Measurements from ENCODE around the gene CORO2B.

CORO2B gene

DNA sequence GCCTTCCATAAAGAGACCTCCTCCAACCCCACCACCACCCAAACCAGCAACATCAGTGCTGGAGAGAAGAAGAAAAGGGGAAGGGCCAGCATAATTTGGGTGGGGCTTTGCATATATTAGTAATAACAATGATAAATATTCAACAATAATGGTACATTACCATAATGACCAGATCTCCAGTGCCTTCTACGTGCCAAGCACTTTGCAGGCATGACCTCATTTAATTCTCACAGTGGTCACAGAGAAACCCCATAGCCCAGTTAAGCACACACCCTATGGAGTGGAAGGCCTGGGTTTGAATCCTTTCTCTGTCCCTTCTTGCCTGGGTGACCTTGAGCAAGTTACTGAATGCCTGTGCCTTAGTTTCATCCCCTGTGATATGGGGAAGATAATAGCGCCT lies 49.2 kb downstream of the CORO2B start:
- Mint-ChIP-seq H3K27me3 (peaks cover 5% of the 10 kb centered on the region), H3K36me3 (no peaks in the 10 kb centered on the region), H3K4me3 (no peak overlapping the region), H3K9me3 (ENCODE audit: low read depth) (no peaks in the 10 kb centered on the region), H3K4me1 (ENCODE audit: low read depth) (no peaks in the 10 kb centered on the region), H3K27ac (no peak overlapping the region)

- Mint-ChIP-seq H3K9me3 (ENCODE audit: low read depth) (no peaks in the 10 kb centered on the region), H3K36me3 (no peaks in the 10 kb centered on the region), H3K4me1 (ENCODE audit: low read depth) (no peaks in the 10 kb centered on the region), H3K27ac (no peak overlapping the region), H3K27me3 (peaks cover 5% of the 10 kb centered on the region), H3K4me3 (no peak overlapping the region)
Measured at GRCh38 chr15:68629519-68630210, 50.9 kb downstream of the CORO2B start.

- Mint-ChIP-seq H3K36me3 (no peaks in the 10 kb centered on the region), H3K27me3 (peaks cover 5% of the 10 kb centered on the region), H3K4me1 (ENCODE audit: low read depth) (no peaks in the 10 kb centered on the region), H3K4me3 (no peak overlapping the region), H3K9me3 (ENCODE audit: low read depth) (no peaks in the 10 kb centered on the region), H3K27ac (no peak overlapping the region)
Measured at GRCh38 chr15:68630211-68630555, 51.4 kb downstream of the CORO2B start.

DNA sequence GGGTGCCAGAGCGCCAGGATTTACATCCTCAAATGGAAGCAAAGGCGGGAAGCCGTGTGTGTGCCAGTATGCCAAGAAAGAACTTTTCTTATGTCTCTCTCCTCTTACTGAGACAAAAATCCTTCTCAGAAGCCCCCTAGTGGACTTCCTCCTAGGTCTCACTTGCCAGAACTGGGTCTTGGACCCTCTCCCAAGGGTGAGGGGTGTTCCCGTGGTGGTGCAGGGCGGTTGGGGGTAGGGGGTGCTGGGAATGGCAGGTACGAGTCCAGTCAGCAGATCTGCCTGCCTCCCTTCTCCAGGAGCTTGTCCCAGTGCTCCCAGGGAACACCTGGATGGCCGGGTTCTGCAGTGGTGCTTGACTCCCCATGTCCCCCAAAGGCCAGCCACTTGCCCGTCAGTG lies 52.0 kb downstream of the CORO2B start:
- H3K27ac Mint-ChIP-seq = no peak overlapping the region
- H3K9me3 Mint-ChIP-seq (ENCODE audit: low read depth) = no peaks in the 10 kb centered on the region
- H3K4me3 Mint-ChIP-seq = no peak overlapping the region
- peaks cover 5% of the 10 kb centered on the region for H3K27me3 Mint-ChIP-seq
- H3K36me3 Mint-ChIP-seq = no peaks in the 10 kb centered on the region
- no peaks in the 10 kb centered on the region for H3K4me1 Mint-ChIP-seq (ENCODE audit: low read depth)

- Mint-ChIP-seq H3K4me1 (ENCODE audit: low read depth) (no peaks in the 10 kb centered on the region), H3K27ac (no peak overlapping the region), H3K36me3 (no peaks in the 10 kb centered on the region), H3K4me3 (no peak overlapping the region), H3K9me3 (ENCODE audit: low read depth) (no peaks in the 10 kb centered on the region), H3K27me3 (peaks cover 5% of the 10 kb centered on the region)
Measured at GRCh38 chr15:68631601-68632051, 52.8 kb downstream of the CORO2B start.

DNA sequence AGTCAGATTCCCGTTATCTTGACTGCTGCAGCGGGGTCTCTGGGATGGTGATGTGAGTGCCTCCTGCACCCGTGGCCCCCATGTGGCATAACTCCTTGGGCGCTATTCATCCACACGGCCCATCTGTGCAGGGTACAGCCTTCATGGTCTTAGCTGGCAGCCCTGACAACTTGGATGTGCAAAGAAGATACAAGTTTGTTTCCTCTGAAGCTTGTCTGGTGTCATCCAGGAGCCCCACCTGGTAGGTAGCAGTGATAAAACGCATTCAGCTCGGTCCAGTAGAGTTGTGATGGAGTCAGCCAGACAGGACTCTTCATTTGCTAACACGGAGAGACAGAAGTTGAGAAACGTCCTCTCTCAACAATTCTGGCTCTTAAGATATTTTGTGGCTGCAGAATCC lies 53.3 kb downstream of the CORO2B start:
- Mint-ChIP-seq H3K27ac (no peak overlapping the region), H3K4me1 (ENCODE audit: low read depth) (no peaks in the 10 kb centered on the region), H3K4me3 (no peak overlapping the region)

DNA sequence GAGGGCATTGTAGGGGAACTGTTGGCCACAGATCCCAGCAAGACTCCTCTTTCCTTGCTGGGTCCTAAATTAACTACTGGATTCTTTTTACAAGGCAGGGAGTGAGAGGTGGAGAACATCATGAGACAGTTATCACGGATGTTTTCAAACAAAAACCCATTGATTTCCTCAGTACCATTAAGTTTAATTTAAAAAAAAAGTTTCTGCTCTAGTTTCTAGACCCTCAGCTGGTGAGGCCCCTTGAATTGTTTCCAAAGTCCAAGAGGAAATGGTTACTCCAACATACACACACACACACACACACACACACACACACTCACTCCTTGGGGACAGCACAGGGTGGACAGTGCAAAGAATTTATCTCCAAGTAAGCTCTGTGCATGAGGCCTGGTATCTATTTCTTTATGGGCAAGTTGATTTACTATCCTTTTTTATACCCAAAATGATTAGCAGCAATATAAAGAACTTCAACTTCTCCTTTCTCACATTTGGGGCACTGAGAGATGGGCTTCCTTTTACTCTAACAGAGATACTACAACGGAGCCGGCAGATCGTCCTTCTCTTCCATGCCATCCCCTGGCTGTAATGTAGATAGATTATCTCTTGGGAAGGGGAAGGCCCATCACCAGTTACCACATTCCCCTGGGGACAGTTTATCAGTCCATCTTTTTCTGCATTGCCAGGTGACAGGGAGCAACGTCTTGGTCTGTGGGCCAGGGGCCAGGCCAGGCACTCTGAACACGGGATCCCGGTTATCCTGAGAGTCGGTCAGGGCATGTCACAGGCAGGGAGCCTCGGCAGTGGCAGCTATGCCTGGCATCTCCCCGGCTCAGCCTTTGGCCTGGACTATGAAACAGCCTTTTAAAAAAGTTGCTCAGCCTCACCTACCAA lies 54.7 kb downstream of the CORO2B start:
- no peak overlapping the region for H3K4me3 Mint-ChIP-seq
- H3K36me3 Mint-ChIP-seq = no peaks in the 10 kb centered on the region
- no peaks in the 10 kb centered on the region for H3K4me1 Mint-ChIP-seq (ENCODE audit: low read depth)
- no peak overlapping the region for H3K27ac Mint-ChIP-seq
- H3K9me3 Mint-ChIP-seq (ENCODE audit: low read depth) = no peaks in the 10 kb centered on the region
- H3K27me3 Mint-ChIP-seq = peaks cover 3% of the 10 kb centered on the region

More for the DNA sequence above, 53.3 kb downstream of the CORO2B start:
- Mint-ChIP-seq H3K27me3 (peaks cover 4% of the 10 kb centered on the region), H3K36me3 (no peaks in the 10 kb centered on the region), H3K9me3 (ENCODE audit: low read depth) (no peaks in the 10 kb centered on the region)

GRCh38 chr15:68634122-68634482 lies 55.3 kb downstream of the CORO2B start:
- Mint-ChIP-seq H3K27ac (no peak overlapping the region), H3K9me3 (ENCODE audit: low read depth) (no peaks in the 10 kb centered on the region), H3K27me3 (no peaks in the 10 kb centered on the region), H3K4me1 (ENCODE audit: low read depth) (no peaks in the 10 kb centered on the region), H3K4me3 (no peak overlapping the region), H3K36me3 (no peaks in the 10 kb centered on the region)

DNA sequence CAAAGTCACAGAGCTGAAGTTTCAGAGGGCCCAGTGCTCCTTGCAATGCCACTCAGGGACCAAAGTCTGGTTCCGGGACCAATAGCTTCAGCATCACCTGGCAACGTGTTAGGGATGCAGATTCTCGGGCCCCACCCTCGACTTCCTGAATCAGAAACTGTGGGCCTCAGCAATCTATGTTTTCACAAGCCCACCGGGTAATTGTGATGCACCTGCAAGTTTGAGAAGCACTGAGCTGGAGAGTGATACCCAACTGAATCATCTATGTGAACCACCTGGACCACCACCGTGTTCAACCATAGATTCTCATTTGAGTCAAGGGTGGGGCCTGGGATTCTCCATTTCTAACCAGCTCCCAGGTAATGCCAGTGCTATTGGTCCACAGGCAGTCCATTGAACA lies 55.7 kb downstream of the CORO2B start:
- H3K36me3 Mint-ChIP-seq = no peaks in the 10 kb centered on the region
- no peaks in the 10 kb centered on the region for H3K9me3 Mint-ChIP-seq (ENCODE audit: low read depth)
- no peak overlapping the region for H3K4me3 Mint-ChIP-seq
- H3K4me1 Mint-ChIP-seq (ENCODE audit: low read depth) = no peaks in the 10 kb centered on the region
- H3K27me3 Mint-ChIP-seq = no peaks in the 10 kb centered on the region
- no peak overlapping the region for H3K27ac Mint-ChIP-seq

DNA sequence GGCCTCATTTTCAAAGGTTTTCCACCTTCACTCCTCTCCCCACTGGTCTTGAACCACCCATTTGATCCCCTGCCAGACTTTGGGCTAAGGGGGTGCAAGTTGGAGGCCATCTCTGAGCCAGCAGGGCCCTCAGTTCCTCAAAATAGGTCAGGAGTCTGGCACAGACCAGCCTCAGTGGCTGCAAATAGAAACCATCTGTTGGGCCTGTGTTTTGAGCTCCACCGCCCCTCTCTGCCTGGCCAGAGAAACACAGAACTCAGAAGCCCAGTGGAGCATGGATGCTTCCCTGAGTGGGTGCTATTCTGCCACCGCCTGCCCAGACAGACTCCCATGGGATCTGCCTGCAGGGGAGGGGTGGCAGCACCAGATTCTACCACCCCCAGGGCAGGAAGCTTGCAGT lies 56.3 kb downstream of the CORO2B start:
- Mint-ChIP-seq H3K36me3 (no peaks in the 10 kb centered on the region), H3K27me3 (no peaks in the 10 kb centered on the region), H3K4me3 (no peak overlapping the region), H3K4me1 (ENCODE audit: low read depth) (no peaks in the 10 kb centered on the region), H3K9me3 (ENCODE audit: low read depth) (no peaks in the 10 kb centered on the region), H3K27ac (no peak overlapping the region)

- Mint-ChIP-seq H3K27ac (no peak overlapping the region), H3K27me3 (no peaks in the 10 kb centered on the region), H3K4me3 (no peak overlapping the region), H3K4me1 (ENCODE audit: low read depth) (no peaks in the 10 kb centered on the region), H3K9me3 (ENCODE audit: low read depth) (no peaks in the 10 kb centered on the region), H3K36me3 (no peaks in the 10 kb centered on the region)
Measured at GRCh38 chr15:68636256-68636655, 57.5 kb downstream of the CORO2B start.

GRCh38 chr15:68637767-68638404 lies 59.1 kb downstream of the CORO2B start:
- no peaks in the 10 kb centered on the region for H3K27me3 Mint-ChIP-seq
- no peaks in the 10 kb centered on the region for H3K9me3 Mint-ChIP-seq (ENCODE audit: low read depth)
- H3K27ac Mint-ChIP-seq = no peak overlapping the region
- no peaks in the 10 kb centered on the region for H3K36me3 Mint-ChIP-seq
- H3K4me3 Mint-ChIP-seq = no peak overlapping the region
- H3K4me1 Mint-ChIP-seq (ENCODE audit: low read depth) = no peaks in the 10 kb centered on the region

DNA sequence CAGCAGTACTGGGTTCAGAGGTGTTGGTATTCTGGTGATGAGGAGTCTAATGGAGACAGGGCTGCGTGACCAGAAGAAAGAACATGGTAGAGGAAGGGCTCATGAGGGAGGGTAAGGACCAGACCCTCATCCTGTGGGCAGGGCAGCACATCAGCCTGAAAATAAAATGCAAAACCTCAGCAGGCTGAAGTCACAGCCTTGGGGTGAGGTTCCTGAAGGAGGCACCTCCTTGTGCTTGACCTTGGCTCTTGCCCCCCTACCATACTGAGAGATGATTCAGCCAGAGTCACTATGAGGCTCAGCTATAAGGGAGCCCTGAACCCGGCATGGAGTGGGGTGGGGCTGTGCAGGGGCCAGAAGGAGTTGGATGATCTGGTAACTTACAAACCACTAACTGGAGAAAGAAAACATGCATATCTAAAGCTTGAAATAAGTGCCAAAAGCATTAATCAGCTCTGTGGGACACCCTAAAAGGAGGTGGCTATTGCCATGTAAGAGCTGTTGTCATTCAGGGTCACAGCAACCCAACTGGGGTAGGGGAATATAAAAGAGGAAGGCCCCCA lies 60.2 kb downstream of the CORO2B start:
- Mint-ChIP-seq H3K4me1 (ENCODE audit: low read depth) (no peaks in the 10 kb centered on the region), H3K4me3 (no peak overlapping the region), H3K36me3 (no peaks in the 10 kb centered on the region), H3K27me3 (no peaks in the 10 kb centered on the region), H3K27ac (no peak overlapping the region), H3K9me3 (ENCODE audit: low read depth) (no peaks in the 10 kb centered on the region)

- Mint-ChIP-seq H3K4me3 (no peak overlapping the region), H3K27ac (no peak overlapping the region), H3K4me1 (ENCODE audit: low read depth) (no peaks in the 10 kb centered on the region), H3K9me3 (ENCODE audit: low read depth) (no peaks in the 10 kb centered on the region), H3K27me3 (no peaks in the 10 kb centered on the region), H3K36me3 (no peaks in the 10 kb centered on the region)
Measured at GRCh38 chr15:68639926-68640600, 61.3 kb downstream of the CORO2B start.
